ENCODE results near the gene PHF20. TPM values are rescaled to one million over a fixed set of nuclear protein-coding genes. Genes with fewer than 3 reads are reported as not detected.

Gene PHF20
- total and polyA plus RNA-seq, 2 of the 8 experiments (the other 6 are each of a cell fraction or from before 2014, with no cell fraction given): 25.6 to 70.1 TPM

DNA sequence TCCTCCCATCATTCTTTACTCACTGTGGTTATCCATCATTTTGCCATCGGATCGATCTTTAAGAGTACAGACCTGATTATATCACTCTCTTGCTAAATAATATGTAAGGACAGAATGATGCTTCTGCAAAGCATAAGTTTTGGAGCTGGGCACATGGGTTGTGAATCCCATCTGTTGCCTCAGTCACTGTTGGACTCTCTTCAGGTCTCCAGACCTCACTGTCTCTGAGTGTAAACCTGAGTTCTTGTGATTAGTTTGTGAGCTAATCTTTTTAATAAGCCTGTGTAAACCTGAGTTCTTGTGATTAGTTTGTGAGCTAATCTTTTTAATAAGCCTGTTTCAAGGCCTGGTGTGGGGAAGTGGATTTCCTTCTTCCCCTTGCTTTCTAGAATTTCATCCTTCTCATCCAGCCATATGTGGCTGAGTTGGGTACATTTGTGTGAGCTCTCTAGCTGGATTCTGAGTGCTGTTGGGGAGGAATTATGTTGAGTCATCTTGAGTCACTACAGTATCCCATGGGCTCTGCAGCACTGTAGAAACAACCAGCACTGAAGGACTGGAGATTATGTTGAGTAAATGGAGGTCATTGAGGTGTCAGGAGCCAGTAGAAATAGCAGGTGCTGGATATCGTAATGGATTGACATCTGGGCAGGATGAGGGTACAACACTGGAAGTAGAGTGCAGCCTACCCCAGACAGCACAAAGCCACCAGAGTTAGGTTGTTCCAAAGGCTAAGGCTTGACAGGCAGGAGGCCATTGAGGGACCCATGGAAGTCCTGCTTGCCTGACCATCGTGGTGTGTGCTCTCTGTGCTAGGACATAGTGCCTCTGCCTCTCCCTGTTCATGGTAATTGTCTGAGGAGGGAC is 130.1 kb downstream of the PHF20 start (continued):
- no peak for TF ChIP-seq CHD7 (IDR thresholded peaks at IDR 0.05; ENCODE audit: insufficient replicate concordance, low read length)
- TF ChIP-seq EGR1 (IDR thresholded peaks at IDR 0.05; ENCODE audit: borderline replicate concordance, low read depth, low read length): no peak
